GM19324 (cell line): Measurements from ENCODE around the gene TEX22.
"Not testable (repeated sequence)": the region's sequence is repeated elsewhere in the genome, so short reads cannot be mapped to it uniquely, and the experiment has no call there.

Source experiments
- ATAC-seq: cut with Tn5 transposase; IDR thresholded peaks from one replicate; pipeline ENCODE4 v1.9.1; 2021; ENCODE audit warnings: mild to moderate bottlenecking, moderate library complexity; ENCODE audit not compliant: unreplicated experiment, low FRiP score

The TEX22 gene, protein sequence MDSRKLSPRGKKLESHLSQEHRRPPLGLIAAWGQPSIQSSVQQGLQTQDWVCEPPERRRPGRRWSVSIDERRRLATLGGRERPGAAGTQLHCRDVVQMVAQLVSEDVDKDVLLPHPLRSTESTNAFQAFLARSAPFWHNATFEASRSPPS

DNA sequence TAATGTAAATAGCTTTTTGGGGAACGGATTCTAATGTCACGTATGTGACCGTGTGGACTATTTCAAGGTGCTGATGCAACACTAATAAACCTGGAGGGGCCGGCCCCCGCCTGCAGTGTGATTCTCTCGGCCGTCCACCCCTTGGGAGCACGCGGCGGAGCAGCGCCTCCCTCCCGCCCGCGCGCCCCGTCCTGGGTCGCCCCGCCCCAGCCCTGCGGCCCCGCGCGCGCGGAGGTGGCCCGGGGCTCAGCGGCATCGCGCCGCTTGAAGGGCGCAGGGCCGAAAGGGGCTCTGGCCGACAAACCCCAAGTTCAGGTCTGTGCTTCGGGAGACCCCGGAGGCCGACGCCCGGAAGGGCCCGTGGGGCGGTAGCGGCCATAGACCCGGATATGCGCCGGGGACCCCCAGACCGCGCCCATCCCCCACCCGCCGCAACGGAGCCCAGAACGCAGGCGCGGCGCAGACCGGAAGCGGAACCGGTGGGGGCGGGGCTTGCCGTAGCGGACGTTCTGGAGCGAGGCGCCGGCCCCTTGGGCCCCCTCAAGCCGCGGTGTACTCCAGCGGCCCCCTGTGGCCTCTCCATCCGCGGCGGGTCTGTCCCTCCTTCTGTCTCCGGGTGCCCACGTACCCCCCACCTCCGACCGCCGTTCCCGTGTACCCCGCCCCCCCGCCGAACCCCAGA is at the start of gene TEX22:
TEX22 (plus strand) TSS at position 495 of the 682 bp plus-strand sequence. CDS start 803 bp downstream, outside the sequence.
- peak; percentile 81 for ATAC-seq

DNA sequence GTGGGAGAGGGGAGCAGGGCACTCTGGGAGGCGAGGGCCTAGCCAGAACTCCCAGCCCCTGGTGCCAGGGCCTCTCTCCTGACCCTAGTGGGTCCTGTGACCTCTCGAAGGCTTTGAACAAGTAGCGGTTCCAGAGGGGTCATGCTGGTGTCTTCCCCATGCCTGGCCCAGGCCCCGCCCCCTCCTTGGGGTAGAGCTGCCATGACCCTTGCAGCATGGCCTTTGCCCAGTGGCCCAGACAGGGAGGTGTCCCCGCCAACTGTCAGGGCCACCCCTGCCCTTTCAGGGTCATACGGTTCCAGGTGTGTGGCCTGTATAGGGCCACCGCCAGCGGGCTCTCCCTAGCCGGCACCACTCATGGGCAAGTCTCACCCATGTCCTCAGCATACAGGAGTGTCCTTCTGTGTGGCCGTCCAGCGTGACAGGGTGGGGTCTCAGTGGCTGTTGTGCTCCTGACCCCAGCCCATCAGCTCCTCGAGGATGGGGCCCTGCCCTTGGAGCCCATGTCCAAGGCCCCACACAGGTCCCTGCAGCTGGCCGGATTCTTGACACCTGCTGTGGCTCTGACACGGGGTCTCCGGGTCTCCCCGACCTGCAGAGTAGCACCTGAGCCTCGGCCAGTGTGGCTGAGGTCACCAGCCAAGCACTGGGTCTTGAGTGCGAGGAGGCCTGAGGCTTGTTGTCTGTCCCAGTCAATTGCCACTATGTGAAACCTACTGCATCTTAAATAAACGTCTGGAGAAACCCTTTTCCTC is 49.2 kb upstream of the TEX22 start:
- ATAC-seq = no peak

DNA sequence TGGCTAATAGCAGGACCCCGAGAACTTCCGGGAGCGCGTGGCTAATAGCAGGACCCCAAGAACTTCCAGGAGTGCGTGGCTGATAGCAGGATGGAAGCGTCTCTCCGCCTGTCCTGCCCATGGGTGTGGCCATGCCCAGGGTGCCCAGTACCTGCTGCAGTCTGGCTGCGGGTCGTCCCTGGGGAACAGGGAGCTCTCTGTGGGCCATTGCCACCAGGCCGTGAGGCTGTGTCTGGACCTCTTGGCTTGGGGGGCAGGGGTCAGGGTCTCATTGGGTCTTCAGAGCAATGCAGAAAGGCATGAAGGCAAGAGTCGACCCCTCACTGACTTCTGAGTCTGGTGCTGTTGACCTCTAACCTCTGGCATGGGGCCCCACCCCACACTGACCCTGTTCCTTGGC is 48.3 kb upstream of the TEX22 start:
- ATAC-seq = no peak

DNA sequence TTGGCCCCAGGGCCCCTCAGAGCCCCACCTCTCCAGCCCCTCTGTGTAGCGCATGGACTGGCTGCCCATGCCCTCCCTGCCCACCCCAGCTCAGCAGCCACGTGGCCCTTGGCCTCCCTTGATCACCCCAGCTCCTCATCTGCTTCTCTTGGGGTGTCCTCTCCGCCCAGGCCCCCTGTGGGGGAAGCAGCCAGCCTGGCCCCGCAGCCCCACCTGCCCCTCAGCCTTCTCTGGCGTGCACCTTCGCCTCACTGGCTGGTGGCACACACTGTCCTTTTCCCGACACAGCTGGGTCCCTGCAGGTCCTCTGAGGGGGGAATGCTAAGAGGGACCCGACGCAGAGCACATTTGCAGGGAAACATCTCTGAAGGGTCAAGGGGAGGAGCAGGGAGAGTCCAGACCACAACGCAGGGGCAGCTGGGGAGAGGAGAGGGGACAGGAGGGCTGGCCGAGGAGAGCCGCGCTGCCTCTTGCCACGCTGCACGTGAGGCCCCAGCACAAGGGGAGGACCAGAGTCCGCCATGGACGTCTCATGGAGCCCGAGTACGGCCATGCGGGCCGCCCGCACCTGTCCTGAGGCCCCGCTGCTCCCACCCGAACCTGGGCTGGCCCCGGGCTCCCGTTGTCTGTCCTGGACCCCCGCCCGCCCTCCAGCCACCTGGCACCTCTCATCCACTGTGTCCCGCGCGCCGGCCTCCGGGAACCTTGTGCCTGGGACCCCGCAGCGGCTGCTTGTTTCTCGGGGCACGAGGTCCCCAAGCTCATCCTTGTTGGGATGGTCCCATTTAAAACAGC is 47.7 kb upstream of the TEX22 start:
- ATAC-seq = no peak

DNA sequence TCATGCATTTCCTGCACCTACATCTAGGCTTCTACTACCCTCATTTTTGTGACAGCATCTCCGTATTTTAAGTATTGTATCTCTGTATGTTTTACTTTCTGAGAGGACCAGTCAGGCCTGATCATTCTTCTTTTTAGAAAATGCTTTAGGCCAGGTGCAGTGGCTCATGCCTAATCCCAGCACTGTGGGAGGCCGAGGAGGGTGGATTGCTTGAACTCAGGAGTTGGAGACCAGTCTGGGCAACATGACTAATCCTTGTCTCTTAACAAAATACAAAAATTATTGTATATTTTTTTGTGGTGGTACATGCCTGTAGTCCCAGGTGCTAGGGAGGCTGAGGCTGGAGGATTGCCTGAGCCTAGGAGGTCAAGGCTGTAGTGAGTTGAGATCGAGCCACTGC is 46.9 kb upstream of the TEX22 start:
- ATAC-seq = no peak

DNA sequence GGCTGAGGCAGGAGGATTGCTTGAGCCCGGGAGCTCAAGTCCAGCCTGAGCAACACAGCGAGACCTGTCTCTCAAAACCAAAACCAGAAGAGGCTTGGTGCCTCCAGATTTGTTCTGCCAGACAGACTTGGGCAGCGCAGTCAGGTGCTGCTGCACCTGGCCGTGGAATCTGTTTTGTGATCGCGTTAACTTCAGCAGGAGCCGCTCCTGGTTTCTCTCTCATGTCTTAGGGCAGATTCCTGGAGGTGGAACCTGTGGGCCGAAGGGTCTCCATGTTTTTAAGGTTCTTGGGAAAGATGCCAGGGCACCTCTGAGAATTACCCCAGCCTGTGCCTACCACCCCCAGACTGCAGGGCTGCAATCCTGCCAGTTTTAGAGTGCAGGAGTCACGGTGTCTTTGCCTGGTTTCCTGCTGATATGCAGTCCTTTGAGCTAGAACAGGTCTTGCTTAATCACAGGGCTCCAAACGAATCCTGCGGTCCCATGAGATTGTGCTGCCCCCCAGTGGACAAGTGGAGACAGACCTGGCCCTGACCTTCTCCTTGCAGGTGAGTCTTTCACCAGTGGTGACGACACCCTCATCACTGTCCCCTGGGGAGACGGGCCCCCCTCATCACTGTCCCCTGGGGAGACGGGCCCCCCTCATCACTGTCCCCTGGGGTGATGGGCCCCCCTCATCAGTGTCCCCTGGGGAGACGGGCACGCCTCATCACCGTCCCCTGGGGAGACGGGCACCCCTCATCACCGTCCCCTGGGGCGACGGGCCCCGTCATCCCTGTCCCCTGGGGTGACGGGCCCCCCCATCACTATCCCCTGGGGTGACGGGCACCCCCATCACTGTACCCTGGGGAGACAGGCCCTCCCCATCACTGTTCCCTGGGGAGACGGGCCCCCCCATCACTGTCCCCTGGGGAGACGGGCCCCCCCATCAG is 46.2 kb upstream of the TEX22 start:
- ATAC-seq = no peak

DNA sequence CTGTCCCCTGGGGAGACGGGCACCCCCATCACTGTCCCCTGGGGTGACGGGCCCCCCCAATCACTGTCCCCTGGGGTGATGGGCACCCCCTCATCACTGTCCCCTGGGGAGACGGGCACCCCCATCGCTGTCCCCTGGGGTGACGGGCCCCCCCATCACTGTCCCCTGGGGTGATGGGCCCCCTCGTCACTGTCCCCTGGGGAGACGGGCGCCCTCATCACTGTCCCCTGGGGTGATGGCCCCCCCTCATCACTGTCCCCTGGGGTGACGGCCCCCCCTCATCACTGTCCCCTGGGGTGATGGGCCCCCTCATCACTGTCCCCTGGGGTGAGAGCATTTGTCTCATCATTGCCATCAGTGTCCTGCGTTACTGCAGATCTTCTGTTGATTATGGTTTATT is 45.2 kb upstream of the TEX22 start:
- ATAC-seq = no peak

DNA sequence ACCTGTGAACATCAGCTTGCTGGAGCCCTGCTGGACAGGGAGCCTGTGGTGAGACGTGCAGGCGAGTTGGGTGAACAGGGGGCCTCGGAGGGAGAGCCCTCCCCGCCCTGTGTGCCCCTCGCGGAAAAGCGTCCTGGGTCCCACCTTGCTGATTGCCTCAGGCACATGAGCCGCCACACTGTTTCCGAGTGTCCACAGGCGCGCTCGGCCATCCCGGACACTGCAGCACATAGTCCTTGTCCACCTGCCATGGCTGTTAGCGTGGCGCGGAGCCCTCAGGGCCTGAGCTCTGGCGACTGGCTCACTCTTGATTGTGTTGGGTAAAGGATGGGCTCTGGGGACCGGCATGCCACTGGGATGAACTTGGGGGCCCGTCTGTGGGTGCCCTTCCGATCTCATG is 43.8 kb upstream of the TEX22 start:
- ATAC-seq = no peak

DNA sequence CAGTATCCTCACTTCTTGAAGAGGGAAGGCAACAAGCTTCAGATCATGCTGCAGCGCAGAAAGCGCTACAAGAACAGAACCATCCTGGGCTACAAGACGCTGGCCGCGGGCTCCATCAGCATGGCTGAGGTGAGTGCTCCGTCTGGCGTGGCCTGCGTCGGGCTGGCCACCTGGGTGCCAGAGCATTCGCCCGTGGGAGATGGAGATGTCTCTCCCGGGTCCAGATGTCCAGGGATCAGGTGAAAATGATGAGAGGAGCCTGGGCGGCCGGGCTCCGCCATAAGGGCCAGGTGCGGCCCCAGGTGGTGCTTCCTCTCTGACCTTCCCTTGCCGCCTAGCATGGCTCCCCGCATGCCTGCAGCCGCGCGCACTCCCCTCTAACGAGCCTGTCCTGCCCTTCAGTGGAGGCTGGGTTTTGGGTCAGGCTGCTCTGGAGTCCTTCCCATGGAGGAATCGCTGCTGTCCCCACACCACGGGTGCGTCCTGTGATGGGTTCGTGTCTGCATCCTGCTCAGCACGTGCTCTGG is 43.2 kb upstream of the TEX22 start:
- ATAC-seq = no peak

DNA sequence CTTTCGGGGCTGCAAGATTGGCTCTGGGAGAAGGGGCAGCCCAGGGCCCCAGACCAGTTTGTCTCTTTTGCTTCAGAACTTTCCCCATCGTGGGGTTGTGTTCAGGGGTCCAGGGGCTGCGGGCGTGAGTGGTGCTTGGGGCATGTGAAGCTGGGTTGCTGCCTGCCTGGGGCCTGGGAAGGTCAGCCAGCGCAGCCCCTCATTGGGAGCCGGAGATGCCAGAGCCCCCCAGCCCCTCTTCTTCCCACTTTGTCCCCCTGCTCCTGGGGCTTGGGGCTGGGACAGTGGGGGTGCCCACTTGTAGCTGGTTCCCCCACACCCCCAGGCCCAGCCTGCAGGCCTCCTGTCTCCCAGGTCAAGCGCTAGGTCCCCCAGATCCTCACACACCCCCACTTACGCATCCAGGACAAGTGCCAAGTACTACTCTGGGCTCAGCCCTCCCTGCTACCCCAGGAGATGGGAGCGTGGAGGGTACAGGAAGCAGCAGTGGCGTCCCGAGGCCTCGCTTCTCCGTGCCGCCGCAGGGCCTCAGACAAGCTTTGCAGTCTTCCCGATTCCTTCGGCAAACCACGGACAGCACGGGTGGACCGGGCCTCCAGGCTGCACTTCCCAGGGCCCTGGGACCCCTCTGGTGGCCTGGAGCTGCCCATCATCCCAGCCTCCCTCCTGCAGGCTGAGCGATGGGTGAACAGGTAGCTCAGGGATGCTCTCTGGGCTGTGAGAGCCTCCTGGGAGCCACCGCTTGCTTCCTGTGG is 42.3 kb upstream of the TEX22 start:
- ATAC-seq = no peak

DNA sequence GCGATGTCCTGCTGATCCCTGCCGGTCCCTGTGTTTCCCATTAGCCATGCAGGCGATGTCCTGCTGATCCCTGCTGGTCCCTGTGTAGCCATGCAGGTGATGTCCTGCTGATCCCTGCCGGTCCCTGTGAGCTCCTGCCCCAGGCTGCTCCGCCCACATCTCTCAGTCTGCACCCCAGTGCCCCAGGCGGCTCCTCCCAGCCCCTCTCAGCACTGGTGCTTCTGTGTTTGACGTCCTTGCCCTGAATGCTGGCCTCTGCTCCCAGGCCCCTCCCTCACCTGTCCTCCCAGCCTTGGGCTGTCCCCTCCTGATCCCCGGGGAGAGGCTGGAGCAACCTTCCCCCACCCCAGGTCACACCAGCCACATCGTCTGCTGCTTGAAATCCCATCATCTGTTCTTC is 41.4 kb upstream of the TEX22 start:
- ATAC-seq = no peak

DNA sequence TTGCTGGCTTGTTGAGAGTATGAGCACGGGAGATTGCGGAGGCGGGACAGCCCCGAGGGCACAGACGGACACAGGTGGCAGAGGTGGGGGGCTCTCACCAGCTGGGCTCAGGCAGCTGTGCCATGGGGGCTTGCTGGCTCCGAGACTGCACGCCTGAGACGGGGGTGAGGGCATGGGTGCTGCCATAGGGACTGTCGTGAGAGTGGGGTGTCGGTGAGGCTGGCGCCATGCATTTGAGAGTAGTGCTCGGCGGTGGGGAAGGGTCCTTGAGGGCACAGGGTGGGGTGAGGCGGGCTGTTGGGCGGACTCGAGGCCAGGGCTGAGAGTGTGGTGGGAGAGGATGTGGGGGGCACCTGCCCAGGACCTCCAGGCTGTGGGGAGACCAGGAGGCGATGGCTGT is 40.7 kb upstream of the TEX22 start:
- ATAC-seq = no peak

DNA sequence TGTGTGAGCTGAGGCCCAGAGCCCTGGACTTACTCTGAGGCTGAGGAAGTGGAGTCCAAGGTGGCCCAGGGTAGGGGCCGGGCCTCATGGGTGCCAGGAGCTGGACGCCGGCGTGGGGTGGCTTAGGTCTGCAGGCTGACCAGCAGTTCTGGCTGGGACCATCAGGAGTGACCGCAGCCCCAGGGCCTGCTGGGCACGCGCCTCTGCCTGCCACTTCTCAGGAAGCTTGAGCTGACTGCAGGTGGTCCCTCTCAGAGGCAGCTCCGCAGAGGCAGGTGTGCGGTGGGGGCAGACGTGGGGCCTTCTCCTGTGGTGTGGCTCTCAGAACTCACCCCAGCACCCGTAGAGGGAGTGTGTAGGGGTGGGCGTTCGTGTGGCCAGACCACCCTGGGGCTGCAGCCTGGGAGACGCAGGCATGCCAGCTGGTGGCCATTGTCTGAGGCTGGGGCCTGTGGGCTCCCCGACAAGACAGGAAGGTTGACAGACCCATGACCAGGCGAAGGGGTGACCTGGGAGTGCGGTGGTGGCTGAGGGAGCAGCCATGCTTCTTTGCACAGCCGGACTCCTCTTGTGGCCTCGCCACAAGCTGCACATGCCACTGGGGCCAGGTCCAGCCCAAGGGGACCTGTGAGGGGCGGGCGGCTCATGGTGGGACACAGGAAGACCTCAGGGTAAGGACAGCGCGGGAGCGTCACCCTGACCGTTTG is 40.0 kb upstream of the TEX22 start:
- no peak for ATAC-seq

DNA sequence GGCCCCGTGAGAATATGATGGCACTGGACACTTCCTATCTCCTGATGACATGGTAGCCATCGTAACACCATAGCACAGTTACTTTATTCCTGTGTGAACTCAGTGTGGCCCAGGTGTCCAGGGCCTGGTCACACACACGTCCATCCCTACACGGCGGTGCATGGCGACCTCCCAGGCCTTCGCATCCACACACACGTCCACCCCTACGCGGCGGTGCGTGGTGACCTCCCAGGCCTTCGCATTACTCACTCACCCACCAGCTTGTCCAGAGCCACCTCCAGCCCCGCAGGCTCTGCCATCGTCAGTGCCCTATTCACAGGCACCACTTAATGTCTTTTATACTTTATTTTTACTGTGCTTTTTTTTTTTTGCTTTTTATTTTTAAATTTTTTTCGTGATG is 39.4 kb upstream of the TEX22 start:
- no peak for ATAC-seq

DNA sequence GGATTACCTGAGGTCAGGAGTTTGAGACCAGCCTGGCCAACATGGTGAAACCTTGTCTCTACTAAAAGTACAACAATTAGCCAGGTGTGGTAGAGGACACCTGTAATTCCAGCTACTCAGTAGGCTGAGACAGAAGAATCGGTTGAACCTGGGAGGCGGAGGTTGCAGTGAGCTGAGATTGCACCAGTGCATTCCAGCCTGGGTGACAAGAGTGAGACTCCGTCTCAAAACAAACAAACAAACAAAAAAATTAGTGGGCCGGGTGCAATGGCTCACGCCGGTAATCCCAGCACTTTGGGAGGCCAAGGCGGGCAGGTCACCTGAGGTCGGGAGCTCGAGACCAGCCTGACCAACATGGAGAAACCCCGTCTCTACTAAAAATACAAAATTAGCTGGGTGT is 36.9 kb upstream of the TEX22 start:
- ATAC-seq = not testable (repeated sequence)

DNA sequence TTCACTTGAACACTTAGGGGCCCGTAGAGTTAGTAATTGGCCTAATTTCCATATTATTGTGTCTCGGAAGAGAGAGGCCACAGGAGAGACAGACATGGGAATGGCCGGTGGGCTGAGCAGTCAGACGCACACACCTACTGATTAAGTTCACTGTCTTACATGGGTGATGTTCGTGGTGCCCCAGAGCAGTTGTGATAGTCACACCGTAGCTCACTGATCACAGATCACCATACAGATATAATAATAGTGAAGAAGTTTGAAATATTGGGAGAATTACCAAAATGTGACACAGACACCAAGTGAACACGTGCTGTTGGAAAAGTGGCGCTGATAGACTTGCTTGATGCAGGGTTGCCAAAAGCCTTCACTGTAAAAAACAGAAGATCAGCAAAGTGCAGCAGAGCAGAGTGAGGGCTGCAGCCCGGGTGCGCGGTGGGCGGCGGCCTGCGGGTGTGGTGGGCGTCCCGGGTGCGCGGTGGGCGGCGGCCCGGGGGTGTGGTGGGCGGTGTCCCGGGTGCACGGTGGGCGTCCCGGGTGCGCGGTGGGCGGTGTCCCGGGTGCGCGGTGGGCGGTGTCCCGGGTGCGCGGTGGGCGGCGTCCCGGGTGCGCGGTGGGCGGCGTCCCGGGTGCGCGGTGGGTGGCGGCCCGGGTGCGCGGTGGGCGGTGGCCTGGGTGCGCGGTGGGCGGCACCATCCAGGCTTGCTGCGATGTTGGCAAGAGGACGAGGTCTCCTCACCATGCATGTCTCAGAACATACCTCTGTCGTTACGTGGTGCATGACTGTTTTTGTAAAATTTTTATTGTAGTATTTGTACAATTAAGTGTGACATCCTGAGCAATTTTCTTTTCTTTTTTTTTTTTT is 34.3 kb upstream of the TEX22 start:
- ATAC-seq = no peak

DNA sequence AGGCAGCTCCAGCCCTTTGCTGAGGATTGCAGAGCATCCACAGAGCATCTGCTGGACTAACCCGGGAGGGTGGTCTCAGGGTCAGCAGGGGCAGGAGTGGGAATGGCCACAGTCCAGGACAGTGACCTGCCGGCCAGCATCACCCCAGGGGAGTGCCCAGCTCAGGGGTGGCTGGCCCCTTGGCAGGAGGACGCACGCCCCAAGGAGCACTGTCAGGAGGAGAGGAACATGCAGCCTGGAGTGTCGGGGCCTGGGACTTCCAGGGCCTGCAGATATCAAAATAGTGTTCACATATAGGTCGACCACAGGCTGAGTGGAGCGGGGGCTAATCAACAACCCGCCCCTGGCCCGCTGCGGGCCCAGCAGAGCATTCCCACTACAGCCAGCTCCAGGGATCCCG is 33.2 kb upstream of the TEX22 start:
- no peak for ATAC-seq

DNA sequence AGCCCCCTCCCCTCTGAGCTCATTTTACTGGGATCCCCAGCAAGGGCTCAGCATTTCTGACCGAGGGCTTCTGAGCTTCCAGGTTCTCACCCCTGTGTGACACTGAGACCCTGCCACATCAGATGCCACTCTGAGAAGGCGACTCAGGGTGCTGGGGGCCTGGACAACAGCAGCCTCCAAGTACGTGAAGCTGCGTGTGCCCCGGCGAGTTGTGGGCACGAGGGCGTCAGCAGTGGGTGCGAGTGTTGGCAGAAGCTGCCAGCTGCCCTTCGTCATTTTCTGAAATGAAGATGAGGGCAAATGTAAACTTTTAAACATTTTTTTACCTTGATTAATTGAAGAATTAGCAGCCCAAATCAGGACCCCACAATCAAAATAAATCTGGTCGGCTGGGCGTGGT is 32.7 kb upstream of the TEX22 start:
- ATAC-seq = no peak
